Measurements from ENCODE around the gene PARP8. TPM values are rescaled to one million over a fixed set of nuclear protein-coding genes. Genes with fewer than 3 reads are reported as not detected.
A peak's percentile ranks its signal among the peaks of the same experiment; 100 is the strongest.

Gene PARP8
- total RNA-seq, 1 experiment from 2014 or later, result 44.1 TPM

GRCh38 chr5:50726475-50727148 lies 60.2 kb downstream of the PARP8 start:
- no peak for TF ChIP-seq CTCF (IDR thresholded peaks at IDR 0.05; ENCODE audit: unreplicated experiment)
- Mint-ChIP-seq H3K27me3 (ENCODE audit: unreplicated experiment) (no peaks in the 10 kb centered on the region), H3K36me3 (ENCODE audit: insufficient read depth, unreplicated experiment) (no peaks in the 10 kb centered on the region), H3K9me3 (ENCODE audit: low read depth, unreplicated experiment) (no peaks in the 10 kb centered on the region), H3K4me1 (ENCODE audit: low read depth, unreplicated experiment) (peaks cover 52% of the 10 kb centered on the region), H3K4me3 (ENCODE audit: low read depth, unreplicated experiment) (peak overlapping the region; percentile 65), H3K27ac (ENCODE audit: unreplicated experiment) (peak overlapping the region; percentile 91)
- intact Hi-C loops (cut with micrococcal nuclease; ENCODE audit: unreplicated experiment), result loop anchor here (5.0 kb wide), 1 partner anchor 59 kb away; the partner anchor contains the start of gene PARP8
- no TSS peak for BruUV-seq (replicated peaks)
- no peak for DNase-seq
- CTCF ChIA-PET, result no interaction called here

- BruUV-seq (replicated peaks), result no TSS peak
- no peaks in the 10 kb centered on the region for H3K9me3 Mint-ChIP-seq (ENCODE audit: low read depth, unreplicated experiment)
- peak overlapping the region; percentile 91 for H3K27ac Mint-ChIP-seq (ENCODE audit: unreplicated experiment)
- peak; percentile 60 for DNase-seq
- intact Hi-C loops (cut with micrococcal nuclease; ENCODE audit: unreplicated experiment), result loop anchor here (5.0 kb wide), 1 partner anchor 60 kb away; the partner anchor contains the start of gene PARP8
- no peaks in the 10 kb centered on the region for H3K36me3 Mint-ChIP-seq (ENCODE audit: insufficient read depth, unreplicated experiment)
- no peaks in the 10 kb centered on the region for H3K27me3 Mint-ChIP-seq (ENCODE audit: unreplicated experiment)
- H3K4me1 Mint-ChIP-seq (ENCODE audit: low read depth, unreplicated experiment), result peaks cover 51% of the 10 kb centered on the region
- H3K4me3 Mint-ChIP-seq (ENCODE audit: low read depth, unreplicated experiment), result peak overlapping the region; percentile 65
- TF ChIP-seq CTCF (IDR thresholded peaks at IDR 0.05; ENCODE audit: unreplicated experiment), result no peak
- CTCF ChIA-PET, result no interaction called here
Observed at GRCh38 chr5:50727149-50727496, 60.7 kb downstream of the PARP8 start.

GRCh38 chr5:50727845-50728244 lies 61.4 kb downstream of the PARP8 start:
- intact Hi-C loops (cut with micrococcal nuclease; ENCODE audit: unreplicated experiment), result loop anchor here (5.0 kb wide), 1 partner anchor 61 kb away; the partner anchor contains the start of gene PARP8
- CTCF ChIA-PET, result no interaction called here
- Mint-ChIP-seq H3K27me3 (ENCODE audit: unreplicated experiment) (no peaks in the 10 kb centered on the region), H3K4me3 (ENCODE audit: low read depth, unreplicated experiment) (peak overlapping the region; percentile 65), H3K4me1 (ENCODE audit: low read depth, unreplicated experiment) (peaks cover 45% of the 10 kb centered on the region), H3K27ac (ENCODE audit: unreplicated experiment) (peak overlapping the region; percentile 91), H3K9me3 (ENCODE audit: low read depth, unreplicated experiment) (no peaks in the 10 kb centered on the region), H3K36me3 (ENCODE audit: insufficient read depth, unreplicated experiment) (no peaks in the 10 kb centered on the region)
- no TSS peak for BruUV-seq (replicated peaks)
- TF ChIP-seq CTCF (IDR thresholded peaks at IDR 0.05; ENCODE audit: unreplicated experiment), result no peak
- DNase-seq, result no peak

- peaks cover 53% of the 10 kb centered on the region for H3K4me1 Mint-ChIP-seq (ENCODE audit: low read depth, unreplicated experiment)
- H3K27me3 Mint-ChIP-seq (ENCODE audit: unreplicated experiment), result no peaks in the 10 kb centered on the region
- no peaks in the 10 kb centered on the region for H3K9me3 Mint-ChIP-seq (ENCODE audit: low read depth, unreplicated experiment)
- CTCF ChIA-PET, result no interaction called here
- BruUV-seq (replicated peaks), result no TSS peak
- no peak for TF ChIP-seq CTCF (IDR thresholded peaks at IDR 0.05; ENCODE audit: unreplicated experiment)
- no peak for DNase-seq
- H3K36me3 Mint-ChIP-seq (ENCODE audit: insufficient read depth, unreplicated experiment), result no peaks in the 10 kb centered on the region
- intact Hi-C loops (cut with micrococcal nuclease; ENCODE audit: unreplicated experiment), result no loop called here
- H3K27ac Mint-ChIP-seq (ENCODE audit: unreplicated experiment), result peak overlapping the region; percentile 23
- H3K4me3 Mint-ChIP-seq (ENCODE audit: low read depth, unreplicated experiment), result no peak overlapping the region
Observed at GRCh38 chr5:50730336-50730735, 63.9 kb downstream of the PARP8 start.

All from Calu3 (cell line).